Heart left ventricle (tissue), 13 donors: ENCODE data around the gene RUNDC3A.

Experiments used
- POLR2A ChIP-seq, 2 donors: fragments of 450-650 bp; IDR thresholded peaks; one replicate each; pipeline ENCODE4 v1.6.1; 2017; ENCODE audit warnings: antibody characterized with exemption in 2 of 2, mild to moderate bottlenecking in 2 of 2, moderate library complexity in 2 of 2
- TF ChIP-seq, protein P1 (sequence below), 12 donors: fragments of 200-600 bp; sonication (generic) in 4 of 12; IDR thresholded peaks; one replicate each; pipeline versions ENCODE4 v1.5.0 to v1.8.0; 2018 to 2022; ENCODE audit warnings: antibody characterized with exemption in 12 of 12, mild to moderate bottlenecking in 5 of 12
- donor health status: ischemic (EF 13 %, LVEDD 7.1; RV severe dilation, severe dysfunction).
- donor health status: DM: no; HTN: yes; CAD: no.
- donor health status: DM: no; HTN: no; CAD: no.
- donor health status: ischemic (EF 25% LVEDD 6.9; RV normal size, moderate dysfunction).
- donor health status: ischemic (EF 25% LVEDD 5.7; RV mildly dilated, moderate dysfunction).
- donor health status: ischemic (EF 35%, LVEDD 5.7; RV mildly dilated, moderate dysfunction).
- donor health status: nonischemic (EF 11% LVEDD 7.7; RV severe dilation, severe dysfunction).
- donor health status: DM: yes; HTN: yes; CAD: no.
- donor health status: PGD.
- donor health status: ischemic (EF 29% LVEDD 5.4; RV normal size, mild dysfunction).
- donor health status: nonischemic (EF 23%, LVEDD 6.1; RV moderate dilation, normal function).

- TF ChIP-seq, protein P1, sequence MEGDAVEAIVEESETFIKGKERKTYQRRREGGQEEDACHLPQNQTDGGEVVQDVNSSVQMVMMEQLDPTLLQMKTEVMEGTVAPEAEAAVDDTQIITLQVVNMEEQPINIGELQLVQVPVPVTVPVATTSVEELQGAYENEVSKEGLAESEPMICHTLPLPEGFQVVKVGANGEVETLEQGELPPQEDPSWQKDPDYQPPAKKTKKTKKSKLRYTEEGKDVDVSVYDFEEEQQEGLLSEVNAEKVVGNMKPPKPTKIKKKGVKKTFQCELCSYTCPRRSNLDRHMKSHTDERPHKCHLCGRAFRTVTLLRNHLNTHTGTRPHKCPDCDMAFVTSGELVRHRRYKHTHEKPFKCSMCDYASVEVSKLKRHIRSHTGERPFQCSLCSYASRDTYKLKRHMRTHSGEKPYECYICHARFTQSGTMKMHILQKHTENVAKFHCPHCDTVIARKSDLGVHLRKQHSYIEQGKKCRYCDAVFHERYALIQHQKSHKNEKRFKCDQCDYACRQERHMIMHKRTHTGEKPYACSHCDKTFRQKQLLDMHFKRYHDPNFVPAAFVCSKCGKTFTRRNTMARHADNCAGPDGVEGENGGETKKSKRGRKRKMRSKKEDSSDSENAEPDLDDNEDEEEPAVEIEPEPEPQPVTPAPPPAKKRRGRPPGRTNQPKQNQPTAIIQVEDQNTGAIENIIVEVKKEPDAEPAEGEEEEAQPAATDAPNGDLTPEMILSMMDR (IDR thresholded peaks at IDR 0.05): peak; percentile 27 to 97 (median 80)
- no peak for TF ChIP-seq POLR2A (IDR thresholded peaks at IDR 0.05)
Observed at GRCh38 chr17:44363613-44364159, 55.3 kb downstream of the RUNDC3A start, which contains the start of gene FAM171A2.
